GM18858 (cell line): ENCODE results near the gene ABHD12B.
A peak's percentile ranks its signal among the peaks of the same experiment; 100 is the strongest.

Experiments
- ATAC-seq: cut with Tn5 transposase; IDR thresholded peaks from one replicate; pipeline ENCODE4 v1.9.1; 2021; ENCODE audit not compliant: unreplicated experiment

The ABHD12B gene

DNA sequence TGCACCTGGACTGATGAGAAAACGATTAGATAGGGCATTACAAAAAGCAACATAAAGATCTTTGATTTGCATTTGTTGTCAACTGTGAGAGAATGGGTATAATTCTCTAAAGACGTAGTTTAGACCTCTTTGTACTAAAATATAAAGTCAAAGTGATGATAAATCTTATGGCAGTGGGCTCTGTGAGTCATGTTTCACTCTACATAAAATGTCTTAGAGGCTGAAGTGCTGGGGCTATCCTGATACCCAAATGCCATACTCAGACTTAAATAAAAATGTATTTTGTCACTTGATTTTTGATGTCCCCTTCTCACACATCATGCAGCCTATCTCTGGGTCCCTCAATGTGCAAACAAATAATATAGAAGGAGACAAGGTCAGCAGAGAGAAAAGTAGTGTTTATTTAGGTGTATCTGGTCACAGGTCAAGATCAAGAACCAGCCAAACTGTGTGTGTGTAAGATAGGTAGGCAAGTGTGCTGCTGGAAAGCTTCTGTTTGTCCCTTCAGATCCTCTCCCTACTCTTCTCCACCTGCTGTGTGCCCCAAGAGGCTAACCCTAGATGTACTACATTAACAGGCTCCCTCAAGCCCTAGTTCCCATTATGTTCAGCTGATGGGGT lies 33.9 kb upstream of the ABHD12B start:
- no peak for ATAC-seq

GRCh38 chr14:50839048-50839447 lies 32.8 kb upstream of the ABHD12B start:
- ATAC-seq: peak; percentile 38

GRCh38 chr14:50839691-50840090 lies 32.2 kb upstream of the ABHD12B start:
- ATAC-seq: no peak

DNA sequence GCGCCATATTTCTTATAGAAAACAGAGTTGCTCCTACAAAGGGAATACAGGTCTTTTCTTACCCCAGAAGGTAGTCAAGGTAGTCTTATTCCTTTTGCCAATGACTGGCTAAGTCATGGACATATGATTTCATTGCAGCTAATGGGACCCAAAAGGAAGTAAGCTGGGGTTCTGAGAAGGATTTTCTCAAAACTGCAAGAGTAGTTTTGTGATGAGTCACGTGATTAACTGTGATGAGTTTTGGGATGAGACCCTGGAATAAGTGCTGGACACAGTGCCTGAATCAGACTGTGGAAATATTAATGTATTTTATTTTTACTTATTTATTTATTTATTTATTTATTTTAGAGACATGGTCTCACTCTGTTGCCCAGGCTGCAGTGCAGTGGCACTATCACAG lies 27.5 kb upstream of the ABHD12B start:
- no peak for ATAC-seq

DNA sequence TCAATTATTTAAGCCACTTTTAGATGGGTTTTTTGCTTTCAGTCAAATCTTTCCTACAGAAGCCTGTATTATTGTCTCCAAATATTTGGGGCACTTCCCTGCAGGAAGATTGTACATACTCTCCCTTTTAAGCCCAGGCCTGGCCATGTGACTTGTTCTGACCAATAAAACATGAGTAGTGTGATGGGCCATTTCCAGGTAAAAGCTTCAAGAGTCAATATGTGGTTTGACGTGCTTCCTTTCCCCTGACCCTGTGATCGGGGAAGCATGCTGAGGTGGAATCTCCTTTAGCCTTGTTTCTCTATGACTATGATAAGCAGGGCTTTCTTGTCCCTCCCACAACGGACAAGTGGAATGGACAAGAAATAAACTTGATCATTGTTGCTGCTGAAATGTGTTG lies 26.7 kb upstream of the ABHD12B start:
- ATAC-seq: no peak

- no peak for ATAC-seq
Observed at GRCh38 chr14:50846226-50846880, 25.5 kb upstream of the ABHD12B start.

GRCh38 chr14:50853891-50854290 lies 18.0 kb upstream of the ABHD12B start:
- ATAC-seq: no peak

GRCh38 chr14:50854521-50854920 lies 17.3 kb upstream of the ABHD12B start:
- no peak for ATAC-seq

DNA sequence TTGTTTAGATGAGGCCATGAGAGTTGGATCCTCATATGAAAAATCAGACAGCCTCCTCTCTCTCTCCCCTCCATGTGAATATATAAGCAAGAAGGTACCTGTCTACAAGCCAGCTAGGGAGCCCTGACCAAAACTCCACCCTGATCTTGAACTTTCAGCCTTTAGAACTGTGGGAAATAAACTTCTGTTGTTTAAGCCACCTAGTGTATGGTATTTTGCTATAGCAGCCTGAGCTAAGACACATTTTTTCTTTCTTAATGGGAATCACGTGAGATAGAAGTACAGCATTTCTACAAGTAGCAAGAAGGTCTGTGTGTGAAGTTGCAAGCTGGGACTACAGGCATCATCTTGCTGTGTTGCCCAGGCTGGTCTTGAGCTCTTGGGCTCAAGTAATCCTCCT lies 16.3 kb upstream of the ABHD12B start:
- ATAC-seq: no peak

DNA sequence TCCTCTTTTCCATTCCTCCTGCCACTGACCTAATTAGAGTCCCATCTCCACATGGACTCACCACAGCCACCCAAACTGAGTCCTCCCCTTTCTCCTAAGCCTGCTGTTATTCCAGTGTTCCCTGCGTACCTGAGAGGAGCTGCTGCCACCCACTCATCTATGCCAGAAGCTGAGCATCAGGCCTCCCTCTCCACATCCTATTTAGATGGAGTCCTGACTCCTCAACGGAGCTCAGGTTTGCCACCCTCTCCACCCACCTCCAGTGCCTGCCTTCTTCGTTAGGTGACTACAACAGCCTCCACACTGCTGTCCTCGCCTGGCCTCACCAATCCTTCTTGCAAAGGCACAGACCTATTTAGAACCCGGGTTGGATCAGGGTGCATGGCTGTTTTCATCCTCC lies 15.2 kb upstream of the ABHD12B start:
- ATAC-seq: no peak

DNA sequence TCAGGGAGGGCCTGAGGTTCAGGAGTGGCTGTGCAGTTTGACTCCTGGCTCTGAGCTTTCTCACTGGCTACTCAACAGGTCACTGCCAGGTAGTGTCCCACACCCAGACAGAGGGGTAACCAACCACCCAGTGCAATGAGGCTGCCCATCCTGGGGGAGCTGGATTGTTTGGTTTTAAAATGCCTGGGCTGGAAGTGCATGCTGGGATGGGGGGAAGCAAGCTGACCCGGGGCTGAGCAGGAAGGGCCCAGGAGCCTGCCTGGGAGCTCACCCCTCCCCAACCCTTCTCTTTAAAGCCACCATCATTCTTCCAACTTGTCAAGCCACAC lies 12.6 kb upstream of the ABHD12B start:
- ATAC-seq: no peak

DNA sequence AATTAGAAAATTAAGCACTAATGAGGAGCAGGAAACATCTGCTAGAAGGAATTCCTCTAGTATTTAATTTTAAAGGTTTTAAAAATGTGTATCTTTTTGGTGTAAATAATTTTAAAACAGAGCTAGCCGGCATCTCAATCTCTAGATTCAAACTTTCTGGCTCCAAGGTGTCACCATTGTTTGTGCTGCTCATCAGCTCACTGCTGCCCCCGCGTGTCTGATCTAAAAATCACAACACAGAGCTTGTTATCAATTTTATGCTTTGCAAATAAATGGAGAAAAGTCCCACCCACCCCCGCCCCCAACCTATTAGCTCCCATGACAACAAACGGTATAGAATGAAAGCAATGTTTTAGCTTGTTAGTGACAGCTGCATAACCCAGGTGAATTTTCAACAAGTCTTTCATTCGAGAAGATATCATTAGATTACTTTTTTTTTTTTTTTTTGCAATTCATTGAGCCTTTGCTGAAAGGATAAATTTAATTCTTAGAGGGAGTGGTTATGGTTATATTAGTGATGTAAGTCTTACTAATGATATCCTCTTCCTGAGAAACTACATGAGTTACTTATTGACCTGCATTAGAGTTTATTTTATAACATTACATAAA lies 11.3 kb upstream of the ABHD12B start:
- ATAC-seq: no peak

DNA sequence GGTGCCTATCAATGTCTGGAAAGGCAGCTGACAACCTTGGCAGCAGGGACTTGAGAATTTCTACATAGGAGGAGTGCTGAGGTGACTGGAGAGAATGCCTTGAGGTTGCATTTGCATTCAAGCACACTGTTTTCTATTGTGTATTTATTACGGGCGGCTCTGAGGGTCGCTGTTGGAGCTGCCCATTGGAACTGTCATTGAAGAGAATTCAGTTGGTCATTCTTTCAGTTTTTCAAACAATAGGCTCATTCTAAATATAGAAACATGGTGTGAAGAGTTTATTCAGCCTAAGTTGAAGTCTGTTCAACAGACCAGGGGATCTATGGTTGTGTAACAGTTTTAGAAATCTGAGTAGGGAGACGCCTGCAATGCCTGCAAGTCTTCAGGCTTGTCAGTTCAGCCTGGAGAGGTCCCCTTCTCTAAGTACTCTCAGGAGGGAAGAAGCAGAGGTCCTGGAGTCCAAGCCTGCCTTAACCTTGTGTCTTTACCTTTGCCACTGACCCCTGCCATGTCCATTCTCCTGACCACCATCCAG lies 9.8 kb upstream of the ABHD12B start:
- no peak for ATAC-seq

GRCh38 chr14:50864237-50864636 lies 7.6 kb upstream of the ABHD12B start:
- no peak for ATAC-seq

GRCh38 chr14:50864946-50865345 lies 6.9 kb upstream of the ABHD12B start:
- no peak for ATAC-seq

- no peak for ATAC-seq
Observed at GRCh38 chr14:50865391-50866076, 6.3 kb upstream of the ABHD12B start.

GRCh38 chr14:50871228-50871627 lies 625 bp upstream of the ABHD12B start:
- ATAC-seq: no peak

DNA sequence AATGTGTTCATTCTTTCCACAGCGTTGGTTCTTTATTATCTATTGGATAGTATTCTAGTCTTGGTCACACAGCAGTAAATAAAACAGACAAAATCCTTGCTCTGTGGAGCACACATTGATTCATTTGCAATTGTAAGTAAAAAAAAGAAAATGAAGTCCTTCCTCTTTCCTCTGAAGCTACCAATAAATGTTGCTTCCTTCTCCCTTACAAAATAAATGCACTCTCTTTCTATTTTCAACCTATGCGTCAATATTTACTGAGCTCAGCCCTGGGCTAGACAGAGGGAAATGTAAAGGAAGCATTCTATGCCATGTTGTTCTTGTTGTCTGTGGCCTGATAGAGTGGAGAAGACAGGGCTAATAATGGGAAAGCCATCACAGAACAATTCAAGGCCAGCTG lies 2.9 kb downstream of the ABHD12B start:
- no peak for ATAC-seq

- peak; percentile 94 for ATAC-seq
Observed at GRCh38 chr14:50875359-50876070, 3.7 kb downstream of the ABHD12B start.

DNA sequence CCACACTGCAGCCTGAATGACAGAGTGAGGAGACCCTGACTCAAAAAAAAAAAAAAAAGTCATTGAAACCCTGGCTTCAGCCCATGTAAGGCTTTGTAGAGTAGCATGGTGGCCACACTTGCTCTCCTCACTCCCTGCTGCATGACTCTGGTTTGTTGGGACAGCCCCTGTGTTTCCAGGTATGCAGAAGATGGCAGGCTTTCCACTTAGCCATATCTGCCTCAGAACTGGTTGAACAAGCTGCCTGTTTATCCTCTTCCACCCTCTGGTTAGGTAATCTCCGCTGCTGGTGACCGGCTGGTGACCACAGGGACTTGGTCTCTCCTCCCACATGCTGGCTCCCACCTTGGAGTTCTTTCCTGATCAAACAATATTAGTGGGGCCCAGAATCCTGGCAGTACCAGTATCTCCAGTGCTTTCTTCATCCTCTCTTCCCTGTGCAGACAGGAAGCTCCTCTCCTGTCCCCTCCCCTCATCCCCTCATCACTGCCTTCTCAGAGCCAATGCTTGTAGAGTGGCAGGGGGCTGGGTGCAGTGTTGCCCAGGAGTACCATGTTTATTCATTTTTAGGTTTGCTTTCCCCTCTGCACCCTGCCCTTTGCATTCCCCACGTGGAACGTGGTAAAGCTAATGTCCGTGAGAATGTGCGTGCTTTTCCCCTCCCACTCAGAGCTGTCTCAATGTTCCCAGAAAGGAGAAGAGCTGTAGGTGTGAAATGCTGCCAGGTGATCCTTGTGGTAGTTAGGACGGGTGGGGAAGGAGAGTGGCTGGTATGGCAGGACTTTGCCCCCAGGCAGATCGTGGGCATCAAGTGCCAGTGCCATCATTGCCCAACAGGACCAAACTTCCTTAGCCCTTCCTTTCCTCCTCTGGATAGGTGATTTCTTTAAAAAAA lies 11.3 kb downstream of the ABHD12B start:
- ATAC-seq: no peak
